ES-I3 (cell line): ENCODE data around the gene NDUFS6.

Experiments used
- H3K36me3 ChIP-seq: 2 replicates; pipeline ENCODE4 v1.6.1; 2013; ENCODE audit warnings: mild to moderate bottlenecking, low read length, control low read depth, moderate library complexity; ENCODE audit not compliant: insufficient read depth
- H3K4me1 ChIP-seq: 2 replicates; pipeline ENCODE4 v1.6.1; 2013; ENCODE audit warnings: mild to moderate bottlenecking, control low read depth, low read length; ENCODE audit not compliant: insufficient read depth
- H3K9ac ChIP-seq: 2 replicates; pipeline ENCODE4 v1.6.1; 2013; ENCODE audit warnings: low read depth, mild to moderate bottlenecking, low read length, moderate library complexity
- H3K9me3 ChIP-seq: 2 replicates; pipeline ENCODE4 v1.6.1; 2013; ENCODE audit warnings: mild to moderate bottlenecking, low read length, moderate library complexity; ENCODE audit not compliant: control insufficient read depth, insufficient read depth

Gene NDUFS6

DNA sequence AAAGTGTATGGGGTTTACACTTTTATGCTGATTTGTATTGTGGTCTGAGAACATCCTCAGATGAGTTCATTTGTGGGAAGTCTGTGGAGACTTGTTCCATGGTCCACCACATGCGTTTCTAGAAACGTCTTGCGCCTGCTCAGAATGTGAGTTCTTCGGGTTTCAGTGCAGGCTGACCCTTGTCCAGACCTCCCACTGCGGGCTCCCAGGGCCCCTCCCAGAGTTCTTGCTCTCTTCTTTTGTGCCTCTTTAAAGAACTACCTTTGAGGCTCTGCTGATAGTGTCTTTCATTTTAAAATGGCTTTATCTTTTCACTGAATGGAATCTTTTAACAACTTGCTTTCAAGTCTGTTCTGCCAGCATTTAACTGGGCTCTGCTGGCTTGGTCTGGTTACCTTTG, 17.6 kb downstream of the NDUFS6 start:
- no peaks in the 10 kb centered on the region; the same call in 1 of the 2 replicates for H3K4me1 ChIP-seq
- no peaks in the 10 kb centered on the region for H3K9me3 ChIP-seq
- no peak overlapping the region for H3K9ac ChIP-seq
- H3K36me3 ChIP-seq, result peaks cover 15% of the 10 kb centered on the region

DNA sequence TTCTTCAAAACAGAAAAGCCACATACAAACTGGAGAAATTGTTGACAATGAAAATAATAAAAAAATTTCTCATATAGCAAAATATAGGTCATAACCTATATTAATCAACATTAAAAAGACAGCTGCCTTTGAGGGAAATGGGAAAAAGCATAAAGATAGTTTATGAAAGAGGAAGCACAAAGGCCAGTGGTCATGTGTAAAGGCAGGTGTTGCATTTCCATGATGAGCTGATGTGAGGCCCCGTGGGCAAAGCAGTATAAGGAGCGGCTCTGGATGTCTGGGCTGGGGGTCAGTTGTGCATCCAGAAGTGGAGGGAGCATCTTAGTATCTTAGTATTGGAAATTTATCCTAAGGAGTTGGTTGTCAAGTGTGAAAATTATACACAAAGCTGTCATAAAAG, 18.3 kb downstream of the NDUFS6 start:
- H3K36me3 ChIP-seq, result peaks cover 15% of the 10 kb centered on the region

DNA sequence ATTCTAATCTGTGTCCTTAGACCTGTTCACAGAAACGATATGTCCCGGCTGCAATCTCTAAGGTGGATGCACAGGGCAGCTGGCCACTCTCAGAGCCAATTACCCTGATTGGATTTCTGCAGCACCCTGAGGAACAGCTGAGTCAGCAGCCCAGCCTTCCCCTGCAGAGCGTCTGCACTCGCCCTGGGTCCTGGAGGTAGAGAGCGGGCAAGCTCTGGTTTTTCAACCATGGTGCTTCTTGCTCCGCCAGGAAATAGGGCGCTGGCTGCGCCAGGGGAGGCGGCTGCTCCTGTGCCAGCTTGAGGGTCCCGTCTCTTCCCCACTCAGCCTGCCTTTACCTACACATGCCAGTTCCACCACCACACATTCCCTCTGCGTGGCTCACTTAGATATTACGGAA, 19.2 kb downstream of the NDUFS6 start:
- Histone ChIP-seq H3K36me3 (peaks cover 15% of the 10 kb centered on the region), H3K4me1 (no peaks in the 10 kb centered on the region; the same call in 1 of the 2 replicates), H3K9me3 (no peaks in the 10 kb centered on the region), H3K9ac (no peak overlapping the region)

More for the DNA sequence above, 18.3 kb downstream of the NDUFS6 start:
- H3K9ac ChIP-seq, result no peak overlapping the region
- no peaks in the 10 kb centered on the region for H3K9me3 ChIP-seq
- no peaks in the 10 kb centered on the region; the same call in 1 of the 2 replicates for H3K4me1 ChIP-seq

DNA sequence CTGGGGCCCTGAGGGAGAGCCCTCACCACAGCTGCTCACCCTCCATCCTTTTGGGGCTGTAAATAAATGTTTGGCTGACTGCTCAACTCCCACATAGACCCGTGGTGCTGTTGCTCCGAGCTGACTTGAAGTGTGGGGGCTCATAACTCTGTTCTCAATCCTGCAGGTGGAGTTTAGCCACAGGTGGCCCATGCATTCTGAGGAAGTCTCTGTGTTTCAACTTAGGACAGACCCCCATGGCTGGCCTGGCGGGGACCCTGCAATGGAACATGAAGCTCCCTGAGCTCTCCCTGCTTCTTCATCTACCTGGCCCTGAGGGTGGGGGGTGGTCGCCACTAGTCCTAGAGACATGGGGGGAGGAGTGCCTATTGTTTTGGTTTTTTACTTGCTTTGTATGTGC, 19.7 kb downstream of the NDUFS6 start:
- no peaks in the 10 kb centered on the region for H3K9me3 ChIP-seq
- H3K36me3 ChIP-seq, result peaks cover 15% of the 10 kb centered on the region
- H3K9ac ChIP-seq, result no peak overlapping the region
- H3K4me1 ChIP-seq, result no peaks in the 10 kb centered on the region; the same call in 1 of the 2 replicates

DNA sequence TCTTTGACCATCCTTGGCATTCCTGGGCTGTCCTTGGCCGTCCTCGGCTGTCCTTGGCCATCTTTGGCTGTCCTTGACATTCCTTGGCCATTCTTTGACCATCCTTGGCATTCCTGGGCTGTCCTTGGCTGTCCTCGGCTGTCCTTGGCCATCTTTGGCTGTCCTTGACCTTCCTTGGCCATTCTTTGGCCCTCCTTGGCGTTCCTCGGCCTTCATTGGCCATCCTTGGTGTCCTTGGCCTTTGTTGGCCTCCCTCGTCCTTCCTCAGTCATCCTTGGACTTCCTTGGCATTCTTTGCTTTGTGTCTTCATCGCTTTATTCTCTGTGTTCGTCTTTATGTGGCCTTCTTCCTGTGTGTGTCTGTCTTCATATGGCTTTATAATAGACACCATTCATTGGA, 20.7 kb downstream of the NDUFS6 start:
- Histone ChIP-seq H3K9ac (no peak overlapping the region), H3K9me3 (no peaks in the 10 kb centered on the region), H3K36me3 (peaks cover 12% of the 10 kb centered on the region), H3K4me1 (no peaks in the 10 kb centered on the region)

DNA sequence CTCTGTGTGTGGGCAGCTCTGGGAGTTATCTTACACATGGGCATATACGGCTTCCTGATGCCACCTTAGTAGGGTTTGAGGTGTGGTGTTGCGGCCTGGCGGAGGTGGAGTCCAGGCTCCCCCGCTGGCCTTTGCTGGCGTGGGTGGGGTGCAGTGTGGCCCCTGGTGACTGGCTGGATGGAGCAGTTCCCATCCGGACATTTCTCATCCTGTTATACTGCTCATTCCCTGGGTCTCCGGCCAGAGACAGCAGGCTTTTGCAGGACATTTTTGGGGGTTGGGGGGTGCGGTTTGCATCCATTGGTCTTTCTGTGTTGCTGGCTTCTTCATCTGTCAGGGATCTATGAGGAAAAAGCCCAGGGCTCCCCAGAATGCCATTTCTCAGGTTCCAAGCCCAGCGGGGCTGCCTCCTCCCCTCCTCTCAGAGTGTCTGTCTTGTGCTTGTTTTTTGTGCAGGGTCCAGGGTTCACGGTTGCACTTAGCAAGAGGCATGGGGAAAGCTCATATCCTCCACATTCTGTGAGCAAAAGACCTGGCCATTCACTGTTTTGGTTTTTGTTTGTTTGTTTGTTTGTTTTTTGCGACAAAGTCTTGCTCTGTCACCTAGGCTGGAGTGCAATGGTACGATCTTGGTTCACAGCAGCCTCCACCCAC, 22.3 kb downstream of the NDUFS6 start:
- Histone ChIP-seq H3K4me1 (peaks cover 5% of the 10 kb centered on the region), H3K36me3 (peaks cover 12% of the 10 kb centered on the region), H3K9me3 (no peaks in the 10 kb centered on the region), H3K9ac (no peak overlapping the region)

DNA sequence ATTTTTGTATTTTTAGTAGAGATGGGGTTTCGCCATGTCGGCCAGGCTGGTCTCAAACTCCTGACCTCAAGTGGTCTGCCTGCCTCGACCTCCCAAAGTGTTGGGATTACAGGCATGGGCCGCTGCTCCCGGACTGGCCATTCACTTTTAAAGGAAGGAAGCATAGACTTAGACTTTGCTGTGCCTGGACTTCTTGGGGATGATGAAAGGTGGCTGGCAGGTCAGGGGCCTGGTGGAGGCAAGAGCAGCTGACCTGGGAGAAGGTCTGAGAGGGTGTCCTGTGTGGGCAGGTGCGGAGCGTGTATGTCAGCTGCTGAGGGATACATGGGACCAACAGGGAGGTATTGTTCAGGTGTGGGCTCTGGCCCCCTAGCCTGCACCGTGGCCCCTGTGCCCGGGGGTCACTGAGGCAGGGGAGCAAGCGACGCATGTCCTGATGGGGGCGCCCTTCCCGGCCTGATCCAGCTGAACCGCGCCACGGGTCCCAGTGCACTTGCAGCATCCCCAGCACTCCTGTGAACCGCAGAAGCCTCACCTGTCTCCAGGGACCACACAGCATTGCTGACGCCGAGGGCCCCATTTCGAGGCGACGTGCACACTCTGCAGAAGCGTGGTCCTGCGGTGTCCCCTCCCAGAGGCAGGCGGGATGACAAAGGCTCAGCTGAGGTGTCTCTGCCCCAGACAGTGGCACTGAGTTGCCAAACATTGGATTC, 23.1 kb downstream of the NDUFS6 start:
- Histone ChIP-seq H3K4me1 (peaks cover 6% of the 10 kb centered on the region), H3K9ac (no peak overlapping the region), H3K36me3 (peaks cover 12% of the 10 kb centered on the region), H3K9me3 (no peaks in the 10 kb centered on the region)

DNA sequence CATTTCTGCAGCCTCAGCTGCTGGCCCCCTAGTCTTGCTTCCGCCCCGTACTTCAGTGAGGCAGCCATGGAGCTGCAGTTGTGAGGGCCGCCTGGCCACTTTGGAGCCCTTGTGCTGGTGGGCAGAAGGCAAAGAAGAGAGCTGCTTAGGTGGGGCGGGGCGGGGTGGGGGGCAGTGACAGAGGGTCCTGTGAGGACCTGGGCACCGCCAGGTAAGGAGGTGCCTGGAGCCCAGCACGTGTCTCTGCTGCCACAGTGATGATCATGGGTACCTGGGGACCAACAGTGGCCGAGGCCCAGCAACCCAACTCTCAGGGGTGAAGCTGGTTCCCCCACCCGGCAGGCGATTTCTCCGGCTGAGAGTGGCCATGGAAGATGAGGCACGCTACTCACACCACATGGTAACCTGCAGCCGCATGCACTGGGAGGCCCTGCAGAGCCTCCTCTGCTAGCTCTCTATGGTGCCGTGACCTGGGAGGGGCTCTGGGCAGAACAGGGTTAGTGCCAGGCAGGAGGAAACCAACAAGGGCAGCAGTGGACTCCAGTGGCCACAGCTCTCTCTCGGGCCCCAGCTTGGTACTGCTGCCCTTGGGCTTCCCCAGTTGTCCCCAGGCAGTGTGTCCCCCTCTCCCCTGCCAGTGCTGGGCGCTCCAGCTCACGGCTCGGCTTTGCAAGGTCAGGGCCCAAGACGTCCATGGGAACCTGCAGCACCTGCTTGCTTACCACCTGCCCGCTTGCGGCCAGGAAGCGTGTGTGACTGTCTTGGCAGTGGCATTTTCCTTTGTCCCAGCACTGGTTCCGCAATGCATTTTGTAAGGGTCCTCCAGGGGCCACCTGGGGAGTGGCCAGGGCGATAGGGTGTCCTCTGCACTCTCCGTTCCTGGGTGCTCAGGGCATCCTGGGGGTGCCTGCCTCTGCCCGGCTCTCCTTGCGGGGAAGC, 24.0 kb downstream of the NDUFS6 start:
- no peaks in the 10 kb centered on the region for H3K9me3 ChIP-seq
- H3K4me1 ChIP-seq, result peaks cover 6% of the 10 kb centered on the region
- H3K36me3 ChIP-seq, result peaks cover 10% of the 10 kb centered on the region
- H3K9ac ChIP-seq, result no peak overlapping the region

DNA sequence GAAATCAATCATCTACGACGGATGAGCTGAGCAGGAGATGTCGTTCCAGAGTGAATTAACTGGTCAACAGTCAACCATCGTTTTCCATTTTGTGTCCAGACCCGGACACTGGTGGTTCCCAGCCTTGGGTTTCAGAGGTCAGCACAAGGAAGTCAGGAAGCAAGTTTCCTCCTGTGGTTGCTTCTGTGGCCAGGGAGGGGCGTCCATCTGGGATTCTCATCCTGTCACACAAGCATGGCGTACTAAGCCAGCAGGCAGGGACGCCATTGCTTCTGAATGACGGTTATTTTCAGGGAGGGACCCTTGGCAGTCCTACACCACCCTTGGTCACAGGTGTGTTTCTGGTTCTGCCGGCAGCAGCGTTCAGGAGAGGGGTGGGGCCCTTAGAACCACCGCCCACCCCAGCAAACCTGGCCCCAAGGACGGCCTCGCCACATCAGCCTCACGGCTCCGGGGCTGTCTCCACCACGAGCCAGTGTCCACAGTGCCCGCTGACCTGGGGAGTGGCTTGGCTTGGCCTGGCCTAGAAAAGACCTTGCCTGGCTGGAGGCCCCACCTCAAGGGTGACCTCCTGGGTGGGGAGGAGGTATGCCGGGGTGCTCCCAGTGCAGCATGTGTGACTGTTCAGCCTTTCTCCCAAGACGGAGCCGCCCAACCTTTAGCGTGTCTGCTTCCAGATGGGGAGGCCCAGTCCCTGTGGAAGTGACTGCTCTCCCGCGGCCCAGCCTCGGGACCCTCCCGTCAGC, 25.2 kb downstream of the NDUFS6 start:
- Histone ChIP-seq H3K36me3 (peaks cover 4% of the 10 kb centered on the region; the same call in 1 of the 2 replicates), H3K9ac (no peak overlapping the region), H3K4me1 (peaks cover 11% of the 10 kb centered on the region), H3K9me3 (no peaks in the 10 kb centered on the region)

DNA sequence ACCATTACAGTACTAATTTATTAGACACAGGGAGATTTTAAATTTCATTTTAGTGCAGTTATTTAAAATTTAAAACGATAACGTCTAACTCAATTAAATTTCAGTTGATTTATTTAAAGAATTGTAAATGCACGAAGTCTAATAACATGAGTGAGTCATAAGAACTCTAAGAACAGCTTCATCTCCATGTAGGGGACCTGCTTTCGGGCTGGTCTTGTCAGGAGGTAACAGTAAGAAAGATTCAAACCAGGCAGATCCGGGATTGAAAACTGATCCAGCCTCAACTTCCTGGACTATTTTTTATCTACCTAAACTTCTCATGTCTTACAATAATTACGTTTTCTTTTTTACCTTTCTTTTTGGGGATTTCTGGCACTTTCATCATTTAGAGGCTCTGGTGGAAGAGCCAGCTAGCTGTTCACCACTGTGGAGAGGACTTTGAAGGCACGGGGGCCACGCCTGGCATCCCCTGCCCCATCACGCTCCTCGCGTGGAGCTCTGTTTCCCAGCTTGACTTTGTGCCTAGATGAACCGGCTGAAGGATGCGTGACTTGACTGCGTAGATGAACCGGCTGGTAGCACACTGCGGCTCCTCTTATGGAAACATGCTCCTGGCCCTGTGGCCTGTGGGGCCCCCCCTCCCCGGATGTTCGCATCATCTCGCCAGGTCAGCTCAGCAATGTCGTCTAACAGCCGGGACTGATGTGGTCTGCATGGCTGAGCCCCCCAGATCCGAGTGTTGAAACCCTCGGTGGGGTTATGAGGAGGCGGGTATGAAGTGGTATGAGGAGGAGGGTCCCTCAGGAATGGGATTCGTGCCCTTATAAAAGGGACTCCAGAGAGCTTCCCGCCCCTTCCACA, 26.0 kb downstream of the NDUFS6 start:
- Histone ChIP-seq H3K4me1 (peaks cover 15% of the 10 kb centered on the region), H3K9me3 (no peaks in the 10 kb centered on the region), H3K9ac (peak overlapping the region; percentile 33; the same call in 1 of the 2 replicates), H3K36me3 (peaks cover 2% of the 10 kb centered on the region; the same call in 1 of the 2 replicates)

DNA sequence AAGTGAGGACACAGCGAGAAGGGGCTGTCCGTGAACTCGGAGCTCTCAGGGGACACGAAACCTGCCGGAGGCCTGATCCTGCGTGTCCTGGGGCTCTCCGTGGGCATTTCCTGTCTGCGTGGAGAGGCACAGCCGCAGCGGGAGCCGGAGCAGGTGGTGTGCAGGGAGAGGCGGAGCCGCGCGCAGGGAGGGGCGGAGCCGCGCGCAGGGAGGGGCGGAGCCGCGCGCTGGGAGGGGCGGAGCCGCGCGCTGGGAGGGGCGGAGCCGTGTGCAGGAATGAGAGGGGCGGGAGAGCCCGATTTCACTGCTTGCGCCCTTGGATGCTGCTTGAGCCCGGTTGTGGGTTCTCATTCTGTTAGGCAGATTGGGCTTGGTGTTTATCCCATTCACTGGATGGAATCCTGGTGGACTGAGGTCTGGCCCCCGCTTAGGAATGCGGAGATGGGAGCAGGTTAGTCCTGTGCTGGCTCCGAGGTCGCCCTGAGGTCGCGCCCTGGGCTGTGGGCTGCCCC, 26.7 kb downstream of the NDUFS6 start:
- H3K4me1 ChIP-seq, result peaks cover 15% of the 10 kb centered on the region
- H3K9ac ChIP-seq, result peak overlapping the region; percentile 33; the same call in 1 of the 2 replicates
- H3K9me3 ChIP-seq, result no peaks in the 10 kb centered on the region
- H3K36me3 ChIP-seq, result no peaks in the 10 kb centered on the region; the same call in 1 of the 2 replicates

DNA sequence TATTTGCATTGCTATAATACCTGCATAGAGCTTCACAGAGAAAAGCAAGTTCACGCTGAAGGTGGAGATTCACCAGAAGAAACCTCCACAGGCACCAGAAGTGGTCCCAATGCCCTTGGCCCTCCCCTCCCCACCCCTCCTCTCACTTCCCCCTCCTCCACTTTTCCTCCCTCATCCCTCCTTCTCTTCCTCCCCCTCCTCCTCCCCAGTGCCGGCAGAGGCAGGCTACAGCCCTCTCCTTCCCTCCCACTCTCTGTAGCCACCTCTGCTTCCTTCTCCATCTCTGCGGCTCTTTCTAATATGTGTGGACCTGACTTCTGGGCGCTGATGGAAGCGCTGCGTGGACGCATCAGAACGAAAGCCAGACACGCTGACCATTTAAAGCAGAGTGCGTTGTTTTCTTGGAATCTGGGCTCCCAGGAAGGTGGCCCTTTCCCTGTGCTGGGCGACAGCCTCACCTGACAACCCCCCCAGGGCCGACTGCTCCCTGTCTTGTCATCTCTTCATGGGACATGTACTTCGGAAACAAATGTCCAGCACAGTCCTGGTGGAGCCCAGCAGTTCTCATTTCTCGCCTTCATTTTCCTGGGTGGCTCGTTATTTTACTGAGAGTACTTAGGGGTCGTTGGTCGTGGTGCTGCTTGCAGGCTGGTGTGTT, 29.5 kb downstream of the NDUFS6 start:
- Histone ChIP-seq H3K9me3 (no peaks in the 10 kb centered on the region), H3K9ac (no peak overlapping the region), H3K4me1 (peaks cover 15% of the 10 kb centered on the region), H3K36me3 (no peaks in the 10 kb centered on the region; the same call in 1 of the 2 replicates)
